GM19099 (cell line): ENCODE measurements around the gene TMPRSS9.

Experiments used
- POLR2A ChIP-seq: IDR thresholded peaks from 3 replicates; pipeline ENCODE4 v1.6.1; 2011; ENCODE audit warnings: low read depth; ENCODE audit not compliant: insufficient read length; ENCODE audit errors: extremely low read depth

Gene TMPRSS9

GRCh38 chr19:2417881-2418406 lies 57.9 kb downstream of the TMPRSS9 start:
- no peak for TF ChIP-seq POLR2A

DNA sequence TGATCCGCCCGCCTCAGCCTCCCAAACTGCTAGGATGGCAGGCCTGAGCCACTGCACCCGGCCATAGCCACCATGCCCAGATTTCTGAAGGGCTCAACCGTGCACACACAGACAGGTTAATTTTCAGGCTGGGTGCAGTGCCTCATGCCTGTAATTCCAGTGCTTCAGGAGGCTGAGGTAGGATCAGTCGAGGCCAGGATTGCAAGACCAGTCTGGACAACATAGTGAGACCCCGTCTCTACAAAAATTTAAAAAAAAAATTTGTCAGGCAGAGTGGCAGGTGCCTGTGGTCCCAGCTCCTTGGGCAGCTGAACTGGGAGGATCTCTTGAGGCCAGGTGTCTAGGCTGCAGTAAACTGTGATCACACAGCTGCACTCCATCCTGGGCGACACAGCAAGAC lies 59.7 kb downstream of the TMPRSS9 start:
- no peak for TF ChIP-seq POLR2A

- TF ChIP-seq POLR2A = no peak
Measured at GRCh38 chr19:2420490-2420889, 60.4 kb downstream of the TMPRSS9 start.

- TF ChIP-seq POLR2A = no peak
Measured at GRCh38 chr19:2421581-2422306, 61.7 kb downstream of the TMPRSS9 start.

DNA sequence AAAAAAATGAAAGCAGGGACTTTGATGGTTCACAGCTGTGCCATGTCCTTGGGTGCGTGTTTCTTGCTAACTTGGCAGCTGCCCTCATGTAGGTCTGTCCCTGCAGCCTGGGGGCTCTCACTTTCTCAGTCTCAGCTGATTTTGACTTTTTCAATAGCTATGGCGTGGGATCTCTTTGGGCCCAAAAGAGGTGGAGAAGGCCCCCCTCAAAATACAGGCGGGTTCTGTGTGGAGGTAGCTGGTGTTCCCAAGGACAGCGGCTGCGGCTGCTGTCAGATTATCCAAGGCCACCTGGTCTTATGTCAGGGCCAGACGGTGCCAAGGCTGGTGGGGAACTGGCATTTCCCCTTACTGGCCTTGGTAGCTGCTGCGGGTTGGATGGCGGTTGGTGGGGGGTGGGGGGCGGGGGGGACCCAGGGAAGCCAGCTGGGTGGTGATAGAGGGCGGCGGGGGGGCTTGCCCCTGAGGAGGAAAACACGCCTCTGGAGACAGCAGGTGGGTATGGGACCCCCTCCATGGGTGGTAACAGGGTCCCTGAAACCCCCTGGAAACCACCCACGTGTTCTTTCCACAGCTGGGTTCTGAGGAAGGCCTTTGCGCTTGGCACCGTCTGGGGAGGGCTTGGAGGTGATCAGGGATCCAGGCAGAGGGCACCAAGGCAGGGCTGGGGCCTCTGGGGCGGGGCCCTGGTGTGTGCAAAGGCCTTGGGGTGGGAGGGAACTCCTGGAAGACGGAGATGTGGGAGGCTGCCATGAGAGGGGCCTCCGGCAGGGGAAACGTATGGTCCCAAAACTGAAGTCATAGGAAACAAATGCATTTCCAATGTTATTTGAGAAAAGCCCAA lies 63.2 kb downstream of the TMPRSS9 start:
- no peak for TF ChIP-seq POLR2A

- no peak for TF ChIP-seq POLR2A
Measured at GRCh38 chr19:2423915-2424685, 64.0 kb downstream of the TMPRSS9 start.

- no peak for TF ChIP-seq POLR2A
Measured at GRCh38 chr19:2424686-2425621, 64.9 kb downstream of the TMPRSS9 start.

- no peak for TF ChIP-seq POLR2A
Measured at GRCh38 chr19:2425622-2426581, 65.8 kb downstream of the TMPRSS9 start.

- no peak for TF ChIP-seq POLR2A
Measured at GRCh38 chr19:2426611-2427428, 66.8 kb downstream of the TMPRSS9 start.

- peak; percentile 69 for TF ChIP-seq POLR2A
Measured at GRCh38 chr19:2427429-2428320, 67.6 kb downstream of the TMPRSS9 start, which contains the start of gene TIMM13. TIMM13 (minus strand) TSS chr19:2427586; CDS start chr19:2427533, 53 bp downstream.

DNA sequence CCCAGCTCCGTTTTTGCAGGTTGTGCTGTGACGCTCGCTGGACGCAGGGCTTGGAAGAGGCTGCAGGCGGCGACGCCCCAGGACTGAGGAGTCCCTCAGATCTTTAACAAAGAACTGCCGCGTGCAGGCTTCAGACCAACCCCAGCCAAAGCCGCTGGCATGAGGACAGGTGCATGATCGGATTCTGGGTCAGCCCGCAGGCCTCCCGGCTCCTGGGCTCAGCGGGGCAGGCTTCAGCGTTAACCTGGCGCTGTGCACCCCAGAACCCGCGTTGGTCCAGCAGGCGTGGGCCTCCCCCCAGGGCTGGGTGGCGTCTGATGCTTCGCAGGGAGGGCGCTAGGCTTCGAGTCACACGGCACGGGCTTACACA lies 68.2 kb downstream of the TMPRSS9 start:
- no peak for TF ChIP-seq POLR2A
